Gastrocnemius medialis (tissue), 4 donors: Measurements from ENCODE around the gene TTLL5. TPM values are rescaled to one million over a fixed set of nuclear protein-coding genes. Genes with fewer than 3 reads are reported as not detected.

Experiments used
- ATAC-seq, 2 donors: fragments of 150-250 bp; one replicate each; pipeline ENCODE4 v1.9.1; 2016
- DNase-seq, 2 donors: peaks; one replicate each; pipeline ENCODE4 v3.0.0-alpha.2; 2019
- H3K27ac ChIP-seq, 4 donors: fragments of 200-600 bp; sonication (generic); 1 replicate in 1 of 4; 2 replicates in 3 of 4; pipeline ENCODE4 v1.5.1; 2016 to 2018; ENCODE audit warnings: mild to moderate bottlenecking in 2 of 4, moderate library complexity in 1 of 4
- H3K27me3 ChIP-seq, 3 donors: fragments of 200-600 bp; sonication (generic) in 2 of 3; 1 replicate in 1 of 3; 2 replicates in 2 of 3; pipeline versions ENCODE4 v1.5.1 to v1.6.0; 2016 to 2019; ENCODE audit warnings: mild to moderate bottlenecking in 1 of 3, moderate library complexity in 1 of 3
- H3K36me3 ChIP-seq, 2 donors: fragments of 200-600 bp; sonication (generic) in 1 of 2; one replicate each; pipeline ENCODE4 v1.5.1; 2017 to 2018
- H3K4me1 ChIP-seq, 2 donors: fragments of 200-600 bp; sonication (generic) in 1 of 2; one replicate each; pipeline ENCODE4 v1.5.1; 2016 to 2017; ENCODE audit warnings: mild to moderate bottlenecking in 2 of 2
- H3K4me3 ChIP-seq, 4 donors: fragments of 200-600 bp; sonication (generic) in 3 of 4; 1 replicate in 1 of 4; 2 replicates in 3 of 4; pipeline ENCODE4 v1.5.1; 2016 to 2019; ENCODE audit warnings: mild to moderate bottlenecking in 2 of 4
- H3K9me3 ChIP-seq, 3 donors: fragments of 200-600 bp; sonication (generic) in 2 of 3; 1 replicate in 1 of 3; 2 replicates in 2 of 3; pipeline ENCODE4 v1.5.1; 2016 to 2019
- CTCF ChIP-seq, 5 experiments: fragments of 450-650 bp in 3 of 5; fragments of 200-600 bp in 2 of 5; sonication (generic) in 2 of 5; IDR thresholded peaks in 4 of 5; conservative IDR thresholded peaks in 1 of 5; 1 replicate in 4 of 5; 2 replicates in 1 of 5; pipeline ENCODE4 v1.5.1; 2016 to 2019; ENCODE audit warnings: antibody characterized with exemption in 5 of 5, mild to moderate bottlenecking in 3 of 5, moderate library complexity in 3 of 5
- POLR2A ChIP-seq, 2 donors: fragments of 450-650 bp; IDR thresholded peaks; one replicate each; pipeline ENCODE4 v1.6.1; 2017; ENCODE audit warnings: antibody characterized with exemption in 2 of 2, mild to moderate bottlenecking in 2 of 2, moderate library complexity in 2 of 2
- in situ Hi-C, 4 donors: fragments of 200-750 bp; cut with MboI; loops; one replicate each; pipeline versions ENCODE4 v1.15.0 to v1.8.0; 2017; ENCODE audit warnings: low sequenced_read_pairs in 4 of 4
- intact Hi-C: fragments of 100-400 bp; cut with DNase I; formaldehyde crosslinking; loops from one replicate; pipeline ENCODE4 v1.15.1; 2023; ENCODE audit warnings: low total_unique reads
- total RNA-seq, 4 donors: library from RNA; depleted of rRNA; stranded (reverse); fragments of >200 nt; gene quantifications; one replicate each; pipeline versions ENCODE4 v1.1.0 to v1.2.3, GENCODE V29; 2016

The TTLL5 gene
- total RNA-seq, 4 donors from 2014 or later = 9.1 to 36.0 (median 16.4) TPM

- Histone ChIP-seq H3K36me3 (no peaks in the 10 kb centered on the region), H3K4me3 (no peak overlapping the region), H3K9me3 (no peaks in the 10 kb centered on the region), H3K4me1 (peaks cover 12 to 20% of the 10 kb centered on the region in 2 donors), H3K27me3 (no peaks in the 10 kb centered on the region), H3K27ac (peak overlapping the region; percentile 21 to 64 (median 46))
- ATAC-seq = peak in 1 of 2 donors; percentile 21
- DNase-seq = no peak
- intact Hi-C loops = no loop called here
- TF ChIP-seq POLR2A (IDR thresholded peaks at IDR 0.05) = no peak
- no peak for TF ChIP-seq CTCF (IDR thresholded peaks at IDR 0.05 in 4 of 5, conservative IDR thresholded peaks at IDR 0.05 in 1 of 5)
- in situ Hi-C loops = no loop called here
These were observed 143.7 kb downstream of the TTLL5 start for GRCh38 chr14:75804570-75805275.

- DNase-seq (no peak), ATAC-seq (no peak)
- Histone ChIP-seq H3K27me3 (no peaks in the 10 kb centered on the region), H3K4me1 (peaks cover 12 to 20% of the 10 kb centered on the region in 2 donors), H3K36me3 (no peaks in the 10 kb centered on the region), H3K27ac (peak overlapping the region in 3 of 4 donors; percentile 62 to 68 (median 64)), H3K9me3 (no peaks in the 10 kb centered on the region), H3K4me3 (no peak overlapping the region)
- TF ChIP-seq CTCF (IDR thresholded peaks at IDR 0.05 in 4 of 5, conservative IDR thresholded peaks at IDR 0.05 in 1 of 5) (no peak), POLR2A (IDR thresholded peaks at IDR 0.05) (no peak)
- in situ Hi-C loops = no loop called here
- intact Hi-C loops = no loop called here
These were observed 144.6 kb downstream of the TTLL5 start for GRCh38 chr14:75805646-75806045.

- Histone ChIP-seq H3K36me3 (no peaks in the 10 kb centered on the region), H3K9me3 (no peaks in the 10 kb centered on the region), H3K27me3 (no peaks in the 10 kb centered on the region), H3K27ac (peak overlapping the region; percentile 4 to 68 (median 63)), H3K4me3 (no peak overlapping the region), H3K4me1 (peaks cover 12 to 20% of the 10 kb centered on the region in 2 donors)
- in situ Hi-C loops (no loop called here), intact Hi-C loops (no loop called here)
- TF ChIP-seq CTCF (IDR thresholded peaks at IDR 0.05 in 4 of 5, conservative IDR thresholded peaks at IDR 0.05 in 1 of 5) (no peak), POLR2A (IDR thresholded peaks at IDR 0.05) (no peak)
- DNase-seq (no peak), ATAC-seq (peak; percentile 87 to 92)
These were observed 145.3 kb downstream of the TTLL5 start for GRCh38 chr14:75806352-75806832.

GRCh38 chr14:75807667-75808360, 146.8 kb downstream of the TTLL5 start:
- in situ Hi-C loops (no loop called here), intact Hi-C loops (no loop called here)
- DNase-seq = no peak
- Histone ChIP-seq H3K27me3 (no peaks in the 10 kb centered on the region), H3K4me3 (no peak overlapping the region), H3K9me3 (no peaks in the 10 kb centered on the region), H3K27ac (no peak overlapping the region), H3K36me3 (no peaks in the 10 kb centered on the region), H3K4me1 (peaks cover 12 to 20% of the 10 kb centered on the region in 2 donors)
- no peak for TF ChIP-seq CTCF (IDR thresholded peaks at IDR 0.05 in 4 of 5, conservative IDR thresholded peaks at IDR 0.05 in 1 of 5)
- no peak for TF ChIP-seq POLR2A (IDR thresholded peaks at IDR 0.05)
- ATAC-seq = no peak
